Measurements from ENCODE around the gene SYNE4.

Gene SYNE4

DNA sequence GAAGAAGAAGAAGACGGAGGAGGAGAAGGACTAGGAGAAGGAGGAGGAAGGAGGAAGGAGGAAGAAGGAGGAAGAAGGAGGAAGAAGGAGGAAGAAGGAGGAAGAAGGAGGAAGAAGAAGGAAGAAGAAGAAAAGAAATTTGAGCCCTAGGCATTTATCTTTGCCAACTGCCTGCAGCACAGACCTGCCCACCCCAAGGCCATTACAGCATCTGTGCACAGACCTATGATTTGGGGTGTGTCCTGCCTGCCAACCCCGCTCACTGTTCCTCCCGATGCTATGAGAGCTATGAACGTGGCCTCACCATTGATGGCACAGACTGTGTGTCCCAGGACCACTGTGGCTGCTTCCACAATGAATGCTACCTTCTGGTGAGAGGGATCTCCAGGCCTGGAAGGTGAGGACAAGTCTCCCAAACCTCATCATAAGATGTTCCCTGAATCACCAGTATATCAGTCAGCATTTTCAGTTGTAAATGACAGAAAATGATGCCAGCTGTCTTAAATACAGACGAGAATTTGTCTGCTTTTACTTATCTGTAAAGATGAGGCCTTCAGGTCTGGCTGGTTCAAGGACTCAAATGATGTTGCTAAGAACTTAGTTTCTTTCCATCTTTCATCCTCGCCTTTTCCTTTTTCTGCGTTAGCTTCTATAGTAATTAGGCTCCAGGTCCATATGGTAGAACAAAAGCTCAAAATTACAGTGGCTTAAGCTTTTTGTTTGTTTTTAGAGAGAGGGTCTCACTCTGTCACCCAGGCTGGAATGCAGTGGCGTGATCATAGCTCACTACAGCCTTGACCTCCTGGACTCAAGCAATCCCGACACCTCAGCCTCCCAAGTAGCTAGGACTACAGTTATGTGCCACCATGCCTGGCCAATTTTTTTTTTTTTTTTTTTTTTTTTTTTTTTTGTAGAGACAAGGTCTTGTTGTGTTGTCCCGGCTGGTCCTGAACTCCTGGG, 17.6 kb downstream of the SYNE4 start:
- ChIA-PET POLR2A (interaction anchor here (0.6 to 0.9 kb wide), 2 partner anchors 63 to 329 kb away, joined by 4 to 7 read pairs; no protein-coding TSS in a partner anchor), CTCF (interaction anchor here (0.6 to 1.5 kb wide), 8 partner anchors 10 to 275 kb away, joined by 3 to 5 read pairs (median 3); no protein-coding TSS in a partner anchor)
- TF ChIP-seq ZNF549 (tag by site-specific recombination; IDR thresholded peaks at IDR 0.05) (no peak), ZNF148 (tag by site-specific recombination; IDR thresholded peaks at IDR 0.05; ENCODE audit: borderline replicate concordance) (0 out of 2 replicates have a peak, but pooled peaks have one; percentile 49), YY1 (tag by site-specific recombination; IDR thresholded peaks at IDR 0.05) (no peak), SCRT2 (tag by site-specific recombination; IDR thresholded peaks at IDR 0.05) (no peak), ZNF645 (tag by site-specific recombination; IDR thresholded peaks at IDR 0.05) (0 out of 2 replicates have a peak, but pooled peaks have one; percentile 19), ZSCAN16 (tag by site-specific recombination; IDR thresholded peaks at IDR 0.05) (no peak), ZNF654 (tag by site-specific recombination; IDR thresholded peaks at IDR 0.05; ENCODE audit: low read depth) (no peak), ZNF223 (tag by site-specific recombination; IDR thresholded peaks at IDR 0.05) (no peak), ZNF366 (tag by site-specific recombination; conservative IDR thresholded peaks at IDR 0.05) (peak; percentile 85), OSR2 (tag by site-specific recombination; IDR thresholded peaks at IDR 0.05) (no peak), ZNF362 (tag by site-specific recombination; IDR thresholded peaks at IDR 0.05) (peak; percentile 85)
- TF ChIP-seq, protein P1, sequence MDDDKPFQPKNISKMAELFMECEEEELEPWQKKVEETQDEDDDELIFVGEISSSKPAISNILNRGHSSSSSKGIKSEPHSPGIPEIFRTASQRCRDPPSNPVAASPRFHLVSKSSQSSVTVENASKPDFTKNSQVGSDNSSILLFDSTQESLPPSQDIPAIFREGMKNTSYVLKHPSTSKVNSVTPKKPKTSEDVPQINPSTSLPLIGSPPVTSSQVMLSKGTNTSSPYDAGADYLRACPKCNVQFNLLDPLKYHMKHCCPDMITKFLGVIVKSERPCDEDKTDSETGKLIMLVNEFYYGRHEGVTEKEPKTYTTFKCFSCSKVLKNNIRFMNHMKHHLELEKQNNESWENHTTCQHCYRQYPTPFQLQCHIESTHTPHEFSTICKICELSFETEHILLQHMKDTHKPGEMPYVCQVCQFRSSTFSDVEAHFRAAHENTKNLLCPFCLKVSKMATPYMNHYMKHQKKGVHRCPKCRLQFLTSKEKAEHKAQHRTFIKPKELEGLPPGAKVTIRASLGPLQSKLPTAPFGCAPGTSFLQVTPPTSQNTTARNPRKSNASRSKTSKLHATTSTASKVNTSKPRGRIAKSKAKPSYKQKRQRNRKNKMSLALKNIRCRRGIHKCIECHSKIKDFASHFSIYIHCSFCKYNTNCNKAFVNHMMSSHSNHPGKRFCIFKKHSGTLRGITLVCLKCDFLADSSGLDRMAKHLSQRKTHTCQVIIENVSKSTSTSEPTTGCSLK (tag by site-specific recombination; IDR thresholded peaks at IDR 0.05) = no peak
- TF ChIP-seq, protein P2, sequence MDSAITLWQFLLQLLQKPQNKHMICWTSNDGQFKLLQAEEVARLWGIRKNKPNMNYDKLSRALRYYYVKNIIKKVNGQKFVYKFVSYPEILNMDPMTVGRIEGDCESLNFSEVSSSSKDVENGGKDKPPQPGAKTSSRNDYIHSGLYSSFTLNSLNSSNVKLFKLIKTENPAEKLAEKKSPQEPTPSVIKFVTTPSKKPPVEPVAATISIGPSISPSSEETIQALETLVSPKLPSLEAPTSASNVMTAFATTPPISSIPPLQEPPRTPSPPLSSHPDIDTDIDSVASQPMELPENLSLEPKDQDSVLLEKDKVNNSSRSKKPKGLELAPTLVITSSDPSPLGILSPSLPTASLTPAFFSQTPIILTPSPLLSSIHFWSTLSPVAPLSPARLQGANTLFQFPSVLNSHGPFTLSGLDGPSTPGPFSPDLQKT (IDR thresholded peaks at IDR 0.05; ENCODE audit: borderline replicate concordance, low read depth, low read length) = no peak
- TF ChIP-seq, protein P3, sequence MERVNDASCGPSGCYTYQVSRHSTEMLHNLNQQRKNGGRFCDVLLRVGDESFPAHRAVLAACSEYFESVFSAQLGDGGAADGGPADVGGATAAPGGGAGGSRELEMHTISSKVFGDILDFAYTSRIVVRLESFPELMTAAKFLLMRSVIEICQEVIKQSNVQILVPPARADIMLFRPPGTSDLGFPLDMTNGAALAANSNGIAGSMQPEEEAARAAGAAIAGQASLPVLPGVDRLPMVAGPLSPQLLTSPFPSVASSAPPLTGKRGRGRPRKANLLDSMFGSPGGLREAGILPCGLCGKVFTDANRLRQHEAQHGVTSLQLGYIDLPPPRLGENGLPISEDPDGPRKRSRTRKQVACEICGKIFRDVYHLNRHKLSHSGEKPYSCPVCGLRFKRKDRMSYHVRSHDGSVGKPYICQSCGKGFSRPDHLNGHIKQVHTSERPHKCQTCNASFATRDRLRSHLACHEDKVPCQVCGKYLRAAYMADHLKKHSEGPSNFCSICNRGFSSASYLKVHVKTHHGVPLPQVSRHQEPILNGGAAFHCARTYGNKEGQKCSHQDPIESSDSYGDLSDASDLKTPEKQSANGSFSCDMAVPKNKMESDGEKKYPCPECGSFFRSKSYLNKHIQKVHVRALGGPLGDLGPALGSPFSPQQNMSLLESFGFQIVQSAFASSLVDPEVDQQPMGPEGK (tag by site-specific recombination; IDR thresholded peaks at IDR 0.05) = no peak

More for the DNA sequence above, 17.6 kb downstream of the SYNE4 start:
- Histone ChIP-seq H3K4me3 (ENCODE audit: low read depth, low read length) (no peak overlapping the region), H3K4me1 (ENCODE audit: control insufficient read depth, insufficient read depth, low read length) (peaks cover 13% of the 10 kb centered on the region), H3K27ac (ENCODE audit: extremely low read depth, low read depth, low read length) (no peak overlapping the region), H3K36me3 (ENCODE audit: control insufficient read depth in 2 of 2, insufficient read depth in 1 of 2, low read length in 2 of 2) (no peaks in the 10 kb centered on the region), H3K9me3 (ENCODE audit: control insufficient read depth, insufficient read depth, low read depth, low read length) (no peaks in the 10 kb centered on the region)

Data from HEK293 (cell line).